Spleen (tissue), 11 donors: ENCODE results near the gene MTM1. TPM values are rescaled to one million over a fixed set of nuclear protein-coding genes. Genes with fewer than 3 reads are reported as not detected.

Experiments used
- DNase-seq: peaks from one replicate; pipeline ENCODE4 v3.0.0-alpha.2; 2020
- H3K27ac ChIP-seq, 8 donors: fragments of 200-600 bp; sonication (generic) in 7 of 8; 1 replicate in 4 of 8; 2 replicates in 4 of 8; pipeline versions ENCODE4 v1.5.0 to v1.8.0; 2016 to 2021; ENCODE audit warnings: inconsistent platforms in 4 of 8, mild to moderate bottlenecking in 4 of 8, moderate library complexity in 1 of 8
- H3K27me3 ChIP-seq, 7 donors: fragments of 200-600 bp; sonication (generic) in 6 of 7; replicated peaks in 1 of 7; 1 replicate in 4 of 7; 2 replicates in 3 of 7; pipeline versions ENCODE4 v1.5.0 to v1.8.0; 2016 to 2021; ENCODE audit warnings: inconsistent platforms in 3 of 7, mild to moderate bottlenecking in 1 of 7
- H3K36me3 ChIP-seq, 6 donors: fragments of 200-600 bp; sonication (generic) in 5 of 6; 1 replicate in 4 of 6; 2 replicates in 2 of 6; pipeline versions ENCODE4 v1.5.0 to v1.8.0; 2016 to 2021; ENCODE audit warnings: inconsistent platforms in 2 of 6
- H3K4me1 ChIP-seq, 6 donors: fragments of 200-600 bp; sonication (generic) in 5 of 6; 1 replicate in 3 of 6; 2 replicates in 3 of 6; pipeline versions ENCODE4 v1.5.0 to v1.8.0; 2016 to 2021; ENCODE audit warnings: inconsistent platforms in 3 of 6
- H3K4me3 ChIP-seq, 8 donors: fragments of 200-600 bp; sonication (generic) in 7 of 8; 1 replicate in 4 of 8; 2 replicates in 4 of 8; pipeline versions ENCODE4 v1.5.0 to v1.8.0; 2016 to 2021; ENCODE audit warnings: inconsistent platforms in 4 of 8, mild to moderate bottlenecking in 4 of 8, moderate library complexity in 2 of 8
- H3K9me3 ChIP-seq, 8 donors: fragments of 200-600 bp; sonication (generic) in 7 of 8; 1 replicate in 4 of 8; 2 replicates in 4 of 8; pipeline versions ENCODE4 v1.5.0 to v1.8.0; 2016 to 2021; ENCODE audit warnings: inconsistent platforms in 4 of 8
- POLR2A ChIP-seq, 3 donors: fragments of 450-650 bp; IDR thresholded peaks; one replicate each; pipeline ENCODE4 v1.5.1; 2017; ENCODE audit warnings: antibody characterized with exemption in 3 of 3, mild to moderate bottlenecking in 1 of 3
- POLR2AphosphoS5 ChIP-seq, 3 donors: sonication (generic); formaldehyde crosslinking; IDR thresholded peaks; one replicate each; pipeline ENCODE4 v1.5.1; 2017; ENCODE audit warnings: antibody characterized with exemption in 3 of 3
- WGBS, 5 donors: extraction: QIAGEN DNeasy Blood & Tissue Kit in 3 of 5; methylation state at CpG; one replicate each; pipeline versions ENCODE4 v1.1.5 to v1.1.7; 2013 to 2018; 5-methylcytosine and 5-hydroxymethylcytosine counted together
- intact Hi-C: fragments of 100-400 bp; cut with DNase I; formaldehyde crosslinking; loops from one replicate; pipeline ENCODE4 v1.15.0; 2023; ENCODE audit warnings: low total_unique reads
- polyA plus RNA-seq, 3 donors: library from polyadenylated mRNA; stranded (reverse); fragments of 200-250 nt; gene quantifications; one replicate each; pipeline ENCODE4 v1.2.1, GENCODE V29; 2013
- total RNA-seq, 7 donors: library from RNA; depleted of rRNA in 3 of 7; stranded (reverse); fragments of >200 nt in 3 of 7; fragmentation: NEBNext Ultra II Directional in 4 of 7; extraction: Animal tissue kit (Norgen Biotek cat#: 25700) in 4 of 7; gene quantifications; one replicate each; pipeline versions ENCODE4 v1.1.0 to v1.2.1, GENCODE V29; 2016 to 2021
- TF ChIP-seq, protein P1 (sequence below), 11 experiments: fragments of 200-600 bp in 7 of 11; fragments of 450-650 bp in 4 of 11; sonication (generic) in 4 of 11; IDR thresholded peaks in 8 of 11; conservative IDR thresholded peaks in 3 of 11; 1 replicate in 7 of 11; 2 replicates in 4 of 11; pipeline versions ENCODE4 v1.4.0 to v1.8.0; 2016 to 2021; ENCODE audit warnings: antibody characterized with exemption in 11 of 11, inconsistent platforms in 4 of 11, mild to moderate bottlenecking in 1 of 11
- donor health status: healthy with polysubstance abuse.
- donor health status: DM: no; HTN: no; CAD: no; lungs with moderate emphysema.
- donor health status: DM: no; HTN: no; CAD: no.
- donor health status: Bipolar disorder and iron deficiency.
- donor health status: healthy.
- donor health status: DM: no; HTN: no; CAD: no.
- donor health status: DM: yes; HTN: yes; CAD: no.

MTM1 gene
- total and polyA plus RNA-seq, 10 donors: 6.3 to 39.5 (median 27.0) TPM

DNA sequence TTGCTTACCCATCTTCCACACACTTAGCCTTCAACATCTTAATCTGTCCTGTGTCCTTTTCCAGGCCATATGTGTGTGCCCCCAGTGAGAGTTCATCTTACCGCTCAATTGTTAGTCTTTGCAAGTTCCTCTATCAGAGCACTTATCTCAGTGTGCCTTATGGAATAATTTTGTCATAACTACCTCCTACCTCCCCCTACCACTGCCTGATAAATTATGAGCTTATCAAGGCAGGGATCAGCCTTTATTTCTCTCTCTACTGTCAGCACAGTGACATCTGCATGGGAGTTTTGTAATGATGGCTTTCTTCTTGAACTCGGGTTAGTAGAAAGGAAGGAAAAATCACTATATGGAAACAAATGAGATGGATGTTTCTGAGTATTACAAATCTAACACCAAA, 53.2 kb downstream of the MTM1 start:
- no peaks in the 10 kb centered on the region for H3K4me1 ChIP-seq
- H3K27me3 ChIP-seq: no peaks in the 10 kb centered on the region
- TF ChIP-seq, protein P1, sequence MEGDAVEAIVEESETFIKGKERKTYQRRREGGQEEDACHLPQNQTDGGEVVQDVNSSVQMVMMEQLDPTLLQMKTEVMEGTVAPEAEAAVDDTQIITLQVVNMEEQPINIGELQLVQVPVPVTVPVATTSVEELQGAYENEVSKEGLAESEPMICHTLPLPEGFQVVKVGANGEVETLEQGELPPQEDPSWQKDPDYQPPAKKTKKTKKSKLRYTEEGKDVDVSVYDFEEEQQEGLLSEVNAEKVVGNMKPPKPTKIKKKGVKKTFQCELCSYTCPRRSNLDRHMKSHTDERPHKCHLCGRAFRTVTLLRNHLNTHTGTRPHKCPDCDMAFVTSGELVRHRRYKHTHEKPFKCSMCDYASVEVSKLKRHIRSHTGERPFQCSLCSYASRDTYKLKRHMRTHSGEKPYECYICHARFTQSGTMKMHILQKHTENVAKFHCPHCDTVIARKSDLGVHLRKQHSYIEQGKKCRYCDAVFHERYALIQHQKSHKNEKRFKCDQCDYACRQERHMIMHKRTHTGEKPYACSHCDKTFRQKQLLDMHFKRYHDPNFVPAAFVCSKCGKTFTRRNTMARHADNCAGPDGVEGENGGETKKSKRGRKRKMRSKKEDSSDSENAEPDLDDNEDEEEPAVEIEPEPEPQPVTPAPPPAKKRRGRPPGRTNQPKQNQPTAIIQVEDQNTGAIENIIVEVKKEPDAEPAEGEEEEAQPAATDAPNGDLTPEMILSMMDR (IDR thresholded peaks at IDR 0.05 in 8 of 11, conservative IDR thresholded peaks at IDR 0.05 in 3 of 11): no peak
- no peak for TF ChIP-seq POLR2A (IDR thresholded peaks at IDR 0.05)
- no peak for TF ChIP-seq POLR2AphosphoS5 (IDR thresholded peaks at IDR 0.05)
- no peak overlapping the region for H3K4me3 ChIP-seq
- 62 to 85% (median 82%) methylated on average over 2 of the region's 2 CpGs for WGBS, 5 donors
- no peak overlapping the region for H3K27ac ChIP-seq
- no peaks in the 10 kb centered on the region for H3K9me3 ChIP-seq
- intact Hi-C loops: no loop called here
- H3K36me3 ChIP-seq: peaks cover 0 to 96% (median 0%) of the 10 kb centered on the region in 6 donors
- no peak for DNase-seq

DNA sequence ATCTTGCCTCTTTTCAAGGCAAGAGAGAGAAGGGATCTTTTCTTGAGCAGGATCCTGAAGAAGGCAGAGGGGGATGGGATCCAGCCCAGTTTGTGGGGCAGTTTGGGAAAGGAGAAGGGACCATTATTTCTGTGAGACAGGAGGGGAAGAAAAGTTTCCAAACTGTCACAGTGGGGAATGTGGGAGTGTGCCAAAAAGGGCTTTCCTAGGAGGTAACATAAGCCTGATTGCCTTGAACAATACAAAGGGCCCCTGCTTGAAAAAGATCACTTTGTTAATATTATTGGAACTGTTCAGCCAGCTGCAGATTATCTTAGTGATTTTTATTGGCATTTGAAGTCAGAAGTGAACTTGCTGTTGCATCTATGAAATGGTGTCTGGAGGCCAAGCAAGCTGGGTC, 55.2 kb downstream of the MTM1 start:
- Histone ChIP-seq H3K4me3 (no peak overlapping the region), H3K36me3 (peaks cover 0 to 100% (median 0%) of the 10 kb centered on the region in 6 donors), H3K27me3 (no peaks in the 10 kb centered on the region), H3K4me1 (no peaks in the 10 kb centered on the region), H3K9me3 (no peaks in the 10 kb centered on the region), H3K27ac (no peak overlapping the region)
- TF ChIP-seq POLR2A (IDR thresholded peaks at IDR 0.05): no peak
- TF ChIP-seq, protein P1 (IDR thresholded peaks at IDR 0.05 in 8 of 11, conservative IDR thresholded peaks at IDR 0.05 in 3 of 11): no peak
- no peak for TF ChIP-seq POLR2AphosphoS5 (IDR thresholded peaks at IDR 0.05)
- DNase-seq: no peak
- intact Hi-C loops: no loop called here

DNA sequence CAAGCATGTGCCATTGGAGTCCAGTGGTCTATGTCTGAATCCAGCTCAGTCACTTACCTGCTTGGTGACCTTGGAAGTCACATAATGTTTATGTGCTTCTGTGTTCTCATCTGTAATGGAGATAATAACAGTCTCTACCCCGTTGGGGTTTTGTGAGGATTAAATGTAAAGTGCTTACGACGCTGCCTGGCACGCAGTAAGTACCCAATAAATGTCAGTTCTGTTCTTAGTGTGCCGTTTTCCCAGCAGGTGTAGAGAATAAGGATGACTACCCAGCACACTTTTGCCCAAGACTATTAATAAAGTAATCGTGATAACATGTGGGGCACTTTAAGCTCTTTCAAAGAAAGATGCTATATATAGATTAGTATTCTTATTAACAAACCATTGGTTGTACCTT, 56.7 kb downstream of the MTM1 start:
- DNase-seq: no peak
- no peaks in the 10 kb centered on the region for H3K27me3 ChIP-seq
- 82 to 95% (median 94%) methylated on average over 6 of the region's 6 CpGs for WGBS, 5 donors
- H3K4me3 ChIP-seq: no peak overlapping the region
- TF ChIP-seq POLR2A (IDR thresholded peaks at IDR 0.05) (no peak), POLR2AphosphoS5 (IDR thresholded peaks at IDR 0.05) (no peak)
- TF ChIP-seq, protein P1 (IDR thresholded peaks at IDR 0.05 in 8 of 11, conservative IDR thresholded peaks at IDR 0.05 in 3 of 11): no peak
- no peaks in the 10 kb centered on the region for H3K9me3 ChIP-seq
- no peaks in the 10 kb centered on the region for H3K4me1 ChIP-seq
- peaks cover 0 to 100% (median 0%) of the 10 kb centered on the region in 6 donors for H3K36me3 ChIP-seq
- intact Hi-C loops: no loop called here
- H3K27ac ChIP-seq: no peak overlapping the region

DNA sequence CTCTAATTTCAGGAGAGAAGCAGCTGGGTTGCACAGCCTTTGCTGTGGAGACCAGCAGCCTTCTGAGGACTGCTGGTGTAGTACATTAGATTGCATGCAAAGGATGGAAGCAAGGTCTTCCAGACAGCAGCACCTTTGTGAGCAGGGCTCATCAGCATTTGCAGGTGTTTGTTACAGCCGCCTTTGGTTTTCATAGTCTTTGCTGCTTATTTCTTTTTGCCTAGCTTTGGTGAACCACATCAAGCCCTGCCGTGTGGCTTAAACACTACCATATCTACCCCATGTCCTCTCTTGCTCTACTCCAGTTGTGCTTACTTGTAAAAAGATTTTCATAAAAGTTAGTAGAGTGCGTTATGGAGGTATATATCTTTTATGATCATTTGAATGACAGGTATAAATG, 57.5 kb downstream of the MTM1 start:
- TF ChIP-seq, protein P1 (IDR thresholded peaks at IDR 0.05 in 8 of 11, conservative IDR thresholded peaks at IDR 0.05 in 3 of 11): no peak
- TF ChIP-seq POLR2A (IDR thresholded peaks at IDR 0.05) (no peak), POLR2AphosphoS5 (IDR thresholded peaks at IDR 0.05) (no peak)
- no peaks in the 10 kb centered on the region for H3K27me3 ChIP-seq
- H3K4me1 ChIP-seq: no peaks in the 10 kb centered on the region
- intact Hi-C loops: no loop called here
- H3K27ac ChIP-seq: no peak overlapping the region
- no peak overlapping the region for H3K4me3 ChIP-seq
- WGBS, 5 donors: 77 to 97% (median 87%) methylated on average over 3 of the region's 3 CpGs
- no peaks in the 10 kb centered on the region for H3K9me3 ChIP-seq
- peaks cover 0 to 100% (median 2%) of the 10 kb centered on the region in 6 donors for H3K36me3 ChIP-seq
- DNase-seq: no peak
